ENCODE results near the gene IQGAP3.

DNA sequence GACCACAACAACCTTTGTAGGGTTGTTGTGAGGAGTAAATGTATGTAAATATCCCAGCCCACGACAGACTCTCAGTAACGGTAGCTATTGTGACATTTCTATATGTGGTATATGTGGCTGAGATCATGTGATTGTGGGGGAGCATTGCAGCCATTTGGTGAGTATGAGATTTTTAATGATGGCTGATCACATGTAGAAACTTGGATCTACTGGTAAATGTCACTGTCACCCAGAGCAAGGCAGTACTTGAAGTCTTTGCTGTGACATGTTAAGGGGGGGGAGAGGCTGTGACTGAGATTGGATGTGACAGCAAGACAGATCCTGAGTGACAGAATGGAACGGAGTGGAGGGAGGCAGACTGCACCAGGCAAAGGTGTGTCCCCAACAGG lies 47.9 kb downstream of the IQGAP3 start:
- TF ChIP-seq, protein P1, sequence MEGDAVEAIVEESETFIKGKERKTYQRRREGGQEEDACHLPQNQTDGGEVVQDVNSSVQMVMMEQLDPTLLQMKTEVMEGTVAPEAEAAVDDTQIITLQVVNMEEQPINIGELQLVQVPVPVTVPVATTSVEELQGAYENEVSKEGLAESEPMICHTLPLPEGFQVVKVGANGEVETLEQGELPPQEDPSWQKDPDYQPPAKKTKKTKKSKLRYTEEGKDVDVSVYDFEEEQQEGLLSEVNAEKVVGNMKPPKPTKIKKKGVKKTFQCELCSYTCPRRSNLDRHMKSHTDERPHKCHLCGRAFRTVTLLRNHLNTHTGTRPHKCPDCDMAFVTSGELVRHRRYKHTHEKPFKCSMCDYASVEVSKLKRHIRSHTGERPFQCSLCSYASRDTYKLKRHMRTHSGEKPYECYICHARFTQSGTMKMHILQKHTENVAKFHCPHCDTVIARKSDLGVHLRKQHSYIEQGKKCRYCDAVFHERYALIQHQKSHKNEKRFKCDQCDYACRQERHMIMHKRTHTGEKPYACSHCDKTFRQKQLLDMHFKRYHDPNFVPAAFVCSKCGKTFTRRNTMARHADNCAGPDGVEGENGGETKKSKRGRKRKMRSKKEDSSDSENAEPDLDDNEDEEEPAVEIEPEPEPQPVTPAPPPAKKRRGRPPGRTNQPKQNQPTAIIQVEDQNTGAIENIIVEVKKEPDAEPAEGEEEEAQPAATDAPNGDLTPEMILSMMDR (IDR thresholded peaks at IDR 0.05): no peak
- TF ChIP-seq POLR2A (IDR thresholded peaks at IDR 0.05): no peak
